Umbilical cord (tissue), 2 donors: Measurements from ENCODE around the gene FMN2. TPM values are rescaled to one million over a fixed set of nuclear protein-coding genes. Genes with fewer than 3 reads are reported as not detected.

Experiments
- DNase-seq: peaks from one replicate; pipeline ENCODE4 v3.0.0-alpha.2; 2015; ENCODE audit warnings: low spot score
- total RNA-seq: library from RNA; depleted of rRNA; stranded (reverse); fragments of >200 nt; gene quantifications from one replicate; pipeline ENCODE4 v1.2.3, GENCODE V29; 2014; ENCODE audit warnings: low replicate concordance; ENCODE audit not compliant: insufficient read depth

The FMN2 gene
- total RNA-seq, 1 donor from 2014 or later = 6.5 TPM

GRCh38 chr1:240098534-240098933 is 6.9 kb downstream of the FMN2 start:
- no peak for DNase-seq

DNA sequence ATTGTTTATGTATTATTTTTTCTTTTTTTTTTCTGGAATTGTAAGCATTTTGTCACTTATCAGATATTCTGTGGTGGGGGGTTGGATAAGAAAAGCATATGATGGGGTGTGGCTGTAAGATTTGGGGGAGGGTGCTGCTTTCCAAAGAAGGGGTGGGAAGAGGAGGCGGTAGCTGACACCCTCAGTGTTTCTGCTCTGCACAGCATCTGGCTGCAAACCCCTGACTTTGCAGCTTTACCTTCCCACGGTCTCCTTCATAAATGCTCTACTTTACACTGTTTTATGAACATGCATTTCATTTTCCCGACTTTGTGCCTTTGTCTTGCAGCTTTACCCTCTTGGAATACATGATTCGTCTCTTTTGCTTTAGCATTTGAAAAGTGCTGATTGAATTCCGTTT is 7.6 kb downstream of the FMN2 start:
- DNase-seq = no peak

DNA sequence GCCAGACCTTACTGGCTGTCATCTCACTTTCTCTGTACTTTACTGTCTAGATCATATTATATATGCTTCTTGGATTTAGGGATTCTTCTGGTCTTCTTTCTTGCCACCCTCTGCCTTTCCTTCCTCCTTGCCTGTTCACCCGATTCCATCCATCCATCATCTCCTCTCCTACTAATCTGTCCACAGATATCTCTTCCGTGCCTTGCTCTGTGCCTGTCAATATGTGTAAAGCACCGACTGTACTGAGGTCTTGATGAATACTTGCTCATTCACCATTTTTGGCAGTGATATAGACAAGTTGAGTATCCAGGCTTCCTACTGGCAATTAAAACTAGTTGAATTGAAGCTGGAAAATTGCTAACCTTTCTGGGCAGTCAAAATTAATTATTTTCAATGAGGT is 8.1 kb downstream of the FMN2 start:
- no peak for DNase-seq

- DNase-seq = no peak
Observed at GRCh38 chr1:240100371-240100934, 8.8 kb downstream of the FMN2 start.

GRCh38 chr1:240101306-240101705 is 9.6 kb downstream of the FMN2 start:
- no peak for DNase-seq

- DNase-seq = no peak
Observed at GRCh38 chr1:240101737-240102136, 10.1 kb downstream of the FMN2 start.

- no peak for DNase-seq
Observed at GRCh38 chr1:240104672-240105071, 13.0 kb downstream of the FMN2 start.

GRCh38 chr1:240107058-240107684 is 15.5 kb downstream of the FMN2 start:
- no peak for DNase-seq

DNA sequence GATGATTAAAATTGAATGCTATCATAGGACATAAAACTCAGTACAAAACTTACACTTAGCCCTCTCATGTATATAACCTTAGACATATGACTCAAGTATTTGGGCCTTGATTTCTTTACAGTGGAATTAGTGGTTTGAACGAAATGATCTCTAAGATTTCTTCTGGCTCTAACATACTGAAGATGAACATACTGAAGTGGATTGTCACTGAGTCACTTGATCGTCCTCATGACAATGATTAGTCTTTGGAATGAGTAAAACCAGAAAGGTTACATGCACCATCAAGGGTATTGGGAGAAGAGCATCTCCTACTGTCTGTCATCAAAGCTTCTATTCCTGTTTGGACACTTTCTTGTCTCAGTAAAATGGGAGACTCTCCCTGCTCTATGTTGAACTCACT is 17.4 kb downstream of the FMN2 start:
- no peak for DNase-seq

GRCh38 chr1:240109920-240110636 is 18.4 kb downstream of the FMN2 start:
- DNase-seq = peak; percentile 10

DNA sequence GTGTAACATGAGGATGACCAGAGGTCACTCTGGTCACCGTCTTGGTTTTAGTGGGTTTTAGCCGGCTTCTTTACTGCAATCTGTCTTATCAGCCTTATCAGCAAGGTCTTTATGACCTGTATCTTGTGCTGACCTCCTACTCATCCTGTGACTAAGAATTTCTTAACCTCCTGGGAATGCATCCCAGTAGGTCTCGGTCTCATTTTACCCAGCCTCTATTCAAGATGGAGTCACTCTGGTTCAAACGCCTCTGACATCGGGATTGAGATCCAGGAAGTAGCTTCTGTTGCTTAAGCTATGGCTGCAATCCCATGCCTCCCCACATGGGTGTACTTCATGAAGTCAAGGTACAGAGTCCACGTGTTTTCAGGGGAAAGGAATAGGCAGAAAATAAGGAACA is 19.9 kb downstream of the FMN2 start:
- DNase-seq = no peak

DNA sequence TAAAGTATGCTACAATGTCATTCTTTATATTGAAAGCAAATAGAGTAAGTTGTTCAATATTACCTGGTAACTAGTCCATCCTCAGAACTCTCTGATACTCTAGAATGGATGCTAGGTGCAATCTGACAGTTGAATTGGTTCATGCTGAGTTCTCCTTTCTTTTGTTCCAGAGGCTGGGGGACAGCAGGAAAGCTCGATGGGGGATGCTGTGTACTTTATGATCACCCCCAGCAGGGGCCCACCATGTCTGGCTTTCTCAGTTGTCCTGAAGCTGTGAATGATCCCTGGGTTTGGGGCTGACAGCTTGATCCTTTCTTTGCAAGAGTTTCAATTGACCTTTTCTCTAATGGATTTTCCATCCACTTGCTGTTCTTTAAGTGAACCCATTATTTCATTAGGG is 22.5 kb downstream of the FMN2 start:
- DNase-seq = no peak

DNA sequence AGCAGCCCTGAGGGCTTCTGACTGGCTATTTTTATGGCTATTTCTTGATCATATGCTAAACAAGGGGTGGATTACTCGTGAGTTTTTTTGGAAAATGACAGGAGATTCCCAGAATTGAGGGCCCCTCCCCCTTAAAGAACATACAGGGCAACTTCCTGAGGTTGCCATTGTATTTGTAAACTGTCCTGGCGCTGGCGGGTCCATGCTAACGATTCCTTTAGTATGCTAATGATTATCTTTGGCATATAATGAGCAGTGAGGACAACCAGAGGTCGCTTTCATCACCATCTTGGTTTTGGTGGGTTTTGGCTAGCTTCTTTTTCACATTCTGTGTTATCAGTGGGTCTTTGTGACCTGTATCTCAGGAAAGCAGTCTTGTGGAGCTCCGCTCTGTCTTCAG is 24.1 kb downstream of the FMN2 start:
- no peak for DNase-seq

DNA sequence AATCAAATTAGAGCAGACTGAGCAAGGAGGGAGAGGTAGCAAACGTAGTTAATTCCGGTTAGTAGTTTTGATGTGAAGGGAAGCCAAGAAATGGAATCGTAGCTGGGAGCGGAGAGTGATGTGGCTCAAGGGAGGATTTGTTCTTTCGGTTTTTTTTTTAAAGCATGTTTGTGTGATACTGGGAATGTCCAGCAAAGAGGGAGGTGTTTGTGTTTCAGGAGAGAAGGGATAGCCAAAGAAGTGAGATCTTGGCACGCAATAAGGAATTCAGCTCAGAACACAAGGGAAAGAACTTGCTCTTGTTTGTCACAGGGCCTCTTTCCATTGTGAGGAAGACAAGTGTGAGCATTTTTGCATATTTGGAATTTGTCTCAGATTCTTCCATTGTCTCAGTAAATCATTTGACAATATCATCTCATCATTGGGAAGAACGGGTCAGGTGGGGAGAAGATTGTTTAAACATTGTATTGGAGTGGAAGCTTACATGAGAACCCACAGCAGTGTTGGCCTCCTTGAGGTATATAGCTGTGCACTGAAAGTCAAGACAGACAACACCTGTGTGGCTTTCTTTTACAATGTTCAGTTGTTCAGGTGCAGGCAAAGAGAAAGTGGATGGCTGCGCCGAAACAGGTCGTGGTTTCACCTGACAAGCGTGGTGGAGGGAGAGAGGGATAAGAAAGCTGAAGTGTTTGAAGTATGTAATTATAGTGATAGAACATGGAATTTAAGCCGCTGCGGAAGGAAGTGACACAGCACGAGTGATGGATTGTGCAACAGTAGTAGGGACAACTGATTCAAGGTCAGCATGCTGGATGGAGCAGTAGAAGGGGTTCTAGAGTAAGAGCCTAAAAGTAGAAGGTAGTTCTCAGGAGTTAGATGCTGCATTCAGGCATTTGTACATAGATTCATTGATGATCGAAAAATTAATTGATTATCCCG is 25.4 kb downstream of the FMN2 start:
- no peak for DNase-seq

- DNase-seq = no peak
Observed at GRCh38 chr1:240117930-240118329, 26.2 kb downstream of the FMN2 start.

- DNase-seq = peak; percentile 3
Observed at GRCh38 chr1:240122639-240123613, 31.2 kb downstream of the FMN2 start.

DNA sequence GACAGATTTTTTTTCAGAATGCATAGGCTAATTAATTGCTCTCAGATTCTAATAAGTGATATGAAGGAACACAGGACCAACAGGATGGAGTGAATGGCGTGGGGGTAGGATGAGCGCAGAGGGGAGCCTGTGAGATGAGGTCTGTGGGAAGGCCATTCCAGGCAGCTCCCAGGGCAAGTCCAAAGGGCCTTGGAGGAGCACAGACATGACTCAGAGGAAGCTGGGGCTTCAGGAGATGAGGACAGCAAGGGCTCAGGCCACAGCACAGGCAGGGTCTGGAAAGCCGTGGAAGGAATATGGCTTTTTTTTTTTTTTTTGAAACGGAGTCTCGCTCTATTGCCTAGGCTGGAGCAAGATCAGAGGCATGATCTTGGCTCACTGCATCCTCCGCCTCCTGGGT is 35.1 kb downstream of the FMN2 start:
- DNase-seq = no peak

GRCh38 chr1:240128366-240128765 is 36.7 kb downstream of the FMN2 start:
- no peak for DNase-seq

DNA sequence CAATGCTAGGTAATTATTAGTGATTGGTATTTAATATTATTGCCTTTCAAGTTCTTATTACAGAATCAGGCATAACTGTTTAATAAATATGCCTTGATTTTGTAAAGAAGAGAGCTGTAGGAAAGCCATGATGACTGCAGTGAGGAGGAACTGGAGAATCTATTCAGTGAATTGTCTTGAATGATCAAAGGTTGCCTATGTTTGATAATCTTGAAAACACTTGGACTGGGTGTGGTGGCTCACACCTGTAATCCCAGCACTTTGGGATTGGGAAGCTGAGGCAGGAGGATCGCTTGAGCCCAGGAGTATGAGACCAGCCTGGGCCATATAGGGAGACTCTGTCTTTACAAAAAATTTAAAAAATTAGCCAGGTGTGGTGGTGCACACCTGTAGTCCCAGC is 42.4 kb downstream of the FMN2 start:
- no peak for DNase-seq

- no peak for DNase-seq
Observed at GRCh38 chr1:240134596-240134995, 42.9 kb downstream of the FMN2 start.

- no peak for DNase-seq
Observed at GRCh38 chr1:240136402-240136801, 44.7 kb downstream of the FMN2 start.
